SIG-M5 (cell line): Measurements from ENCODE around the gene LYPD6B.

ENCODE experiments used
- DNase-seq: peaks from one replicate; lab custom pipeline; 2025; lab: John Stamatoyannopoulos, UW

Gene LYPD6B

GRCh38 chr2:149041482-149041881 lies 3.0 kb downstream of the LYPD6B start:
- DNase-seq = no peak

- DNase-seq = no peak
Measured at GRCh38 chr2:149042881-149043280, 4.4 kb downstream of the LYPD6B start.

- DNase-seq = no peak
Measured at GRCh38 chr2:149044500-149044899, 6.0 kb downstream of the LYPD6B start.

- DNase-seq = no peak
Measured at GRCh38 chr2:149047118-149047517, 8.6 kb downstream of the LYPD6B start.

GRCh38 chr2:149049142-149049541 lies 10.6 kb downstream of the LYPD6B start:
- no peak for DNase-seq

GRCh38 chr2:149050188-149050587 lies 11.7 kb downstream of the LYPD6B start:
- DNase-seq = no peak

- no peak for DNase-seq
Measured at GRCh38 chr2:149055751-149056150, 17.3 kb downstream of the LYPD6B start.

- no peak for DNase-seq
Measured at GRCh38 chr2:149056541-149057255, 18.2 kb downstream of the LYPD6B start.

- DNase-seq = no peak
Measured at GRCh38 chr2:149057401-149057800, 18.9 kb downstream of the LYPD6B start.

- no peak for DNase-seq
Measured at GRCh38 chr2:149058936-149059335, 20.4 kb downstream of the LYPD6B start.

- no peak for DNase-seq
Measured at GRCh38 chr2:149059822-149060221, 21.3 kb downstream of the LYPD6B start.

GRCh38 chr2:149061133-149061745 lies 22.7 kb downstream of the LYPD6B start:
- DNase-seq = no peak

GRCh38 chr2:149062531-149062930 lies 24.0 kb downstream of the LYPD6B start:
- DNase-seq = no peak

- no peak for DNase-seq
Measured at GRCh38 chr2:149063177-149063576, 24.7 kb downstream of the LYPD6B start.

GRCh38 chr2:149064365-149064841 lies 25.9 kb downstream of the LYPD6B start:
- DNase-seq = no peak

GRCh38 chr2:149064856-149065630 lies 26.5 kb downstream of the LYPD6B start:
- no peak for DNase-seq

GRCh38 chr2:149068225-149068995 lies 29.9 kb downstream of the LYPD6B start:
- no peak for DNase-seq

- DNase-seq = no peak
Measured at GRCh38 chr2:149068996-149069888, 30.7 kb downstream of the LYPD6B start.

- no peak for DNase-seq
Measured at GRCh38 chr2:149070681-149071320, 32.3 kb downstream of the LYPD6B start.

GRCh38 chr2:149075105-149075504 lies 36.6 kb downstream of the LYPD6B start:
- DNase-seq = no peak

GRCh38 chr2:149075853-149076252 lies 37.4 kb downstream of the LYPD6B start:
- DNase-seq = no peak
